ENCODE data around the gene CCDC88C.

DNA sequence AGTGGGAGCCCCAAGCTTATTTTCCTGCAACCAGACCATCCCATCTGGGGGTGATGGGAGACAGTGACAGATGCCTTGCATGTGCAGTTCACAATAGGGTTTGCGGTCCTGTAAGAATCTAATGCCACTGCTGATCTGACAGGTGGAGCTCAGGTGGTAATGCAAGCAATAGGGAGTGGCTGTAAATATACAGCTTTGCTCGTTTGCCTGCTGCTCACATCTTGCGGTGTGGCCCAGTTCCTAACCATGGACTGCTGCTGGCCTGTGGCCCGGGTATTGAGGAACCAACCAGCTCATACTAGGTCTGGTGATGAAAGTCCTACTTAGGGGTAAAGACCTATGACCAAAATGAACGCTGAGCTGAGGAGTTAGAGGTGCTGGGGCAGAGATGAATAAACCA is 36.1 kb upstream of the CCDC88C start:
- TF ChIP-seq, protein P1, sequence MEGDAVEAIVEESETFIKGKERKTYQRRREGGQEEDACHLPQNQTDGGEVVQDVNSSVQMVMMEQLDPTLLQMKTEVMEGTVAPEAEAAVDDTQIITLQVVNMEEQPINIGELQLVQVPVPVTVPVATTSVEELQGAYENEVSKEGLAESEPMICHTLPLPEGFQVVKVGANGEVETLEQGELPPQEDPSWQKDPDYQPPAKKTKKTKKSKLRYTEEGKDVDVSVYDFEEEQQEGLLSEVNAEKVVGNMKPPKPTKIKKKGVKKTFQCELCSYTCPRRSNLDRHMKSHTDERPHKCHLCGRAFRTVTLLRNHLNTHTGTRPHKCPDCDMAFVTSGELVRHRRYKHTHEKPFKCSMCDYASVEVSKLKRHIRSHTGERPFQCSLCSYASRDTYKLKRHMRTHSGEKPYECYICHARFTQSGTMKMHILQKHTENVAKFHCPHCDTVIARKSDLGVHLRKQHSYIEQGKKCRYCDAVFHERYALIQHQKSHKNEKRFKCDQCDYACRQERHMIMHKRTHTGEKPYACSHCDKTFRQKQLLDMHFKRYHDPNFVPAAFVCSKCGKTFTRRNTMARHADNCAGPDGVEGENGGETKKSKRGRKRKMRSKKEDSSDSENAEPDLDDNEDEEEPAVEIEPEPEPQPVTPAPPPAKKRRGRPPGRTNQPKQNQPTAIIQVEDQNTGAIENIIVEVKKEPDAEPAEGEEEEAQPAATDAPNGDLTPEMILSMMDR (IDR thresholded peaks at IDR 0.05 in 4 of 5, conservative IDR thresholded peaks at IDR 0.05 in 1 of 5): no peak
- TF ChIP-seq POLR2A (IDR thresholded peaks at IDR 0.05): no peak
